PFSK-1 (cell line): ENCODE measurements around the gene ADD2.

Experiments
- FOXP2 ChIP-seq: optimal IDR thresholded peaks from 2 replicates; pipeline ENCODE3; 2011; ENCODE audit warnings: borderline replicate concordance, control low read depth, inconsistent platforms; ENCODE audit not compliant: insufficient read depth; ENCODE audit errors: extremely low read length, extremely low read depth
- POLR2AphosphoS5 ChIP-seq: IDR thresholded peaks from 2 replicates; pipeline ENCODE4 v1.6.1; 2012; ENCODE audit warnings: low read depth, mild to moderate bottlenecking, control low read depth, low read length, moderate library complexity
- SIN3A ChIP-seq: IDR thresholded peaks from 2 replicates; pipeline ENCODE4 v1.6.1; 2012; ENCODE audit warnings: mild to moderate bottlenecking, low read length, moderate library complexity, borderline replicate concordance; ENCODE audit not compliant: insufficient read depth
- TAF1 ChIP-seq: IDR thresholded peaks from 2 replicates; pipeline ENCODE4 v1.6.1; 2012; ENCODE audit warnings: low read length, control low read depth, borderline replicate concordance; ENCODE audit not compliant: insufficient read depth
- TF ChIP-seq, protein P1 (sequence below), 2 experiments: IDR thresholded peaks; 2 replicates each; pipeline versions ENCODE4 v1.6.1 to v1.8.0; 2011 to 2012; ENCODE audit warnings: low read depth in 2 of 2, low read length in 2 of 2, control low read depth in 1 of 2, inconsistent platforms in 1 of 2, mild to moderate bottlenecking in 1 of 2, moderate library complexity in 1 of 2; ENCODE audit not compliant: insufficient read depth in 1 of 2

ADD2 gene

GRCh38 chr2:70723286-70723885, 44.6 kb downstream of the ADD2 start:
- TF ChIP-seq TAF1 (no peak), POLR2AphosphoS5 (no peak), FOXP2 (no peak), SIN3A (no peak)
- TF ChIP-seq, protein P1, sequence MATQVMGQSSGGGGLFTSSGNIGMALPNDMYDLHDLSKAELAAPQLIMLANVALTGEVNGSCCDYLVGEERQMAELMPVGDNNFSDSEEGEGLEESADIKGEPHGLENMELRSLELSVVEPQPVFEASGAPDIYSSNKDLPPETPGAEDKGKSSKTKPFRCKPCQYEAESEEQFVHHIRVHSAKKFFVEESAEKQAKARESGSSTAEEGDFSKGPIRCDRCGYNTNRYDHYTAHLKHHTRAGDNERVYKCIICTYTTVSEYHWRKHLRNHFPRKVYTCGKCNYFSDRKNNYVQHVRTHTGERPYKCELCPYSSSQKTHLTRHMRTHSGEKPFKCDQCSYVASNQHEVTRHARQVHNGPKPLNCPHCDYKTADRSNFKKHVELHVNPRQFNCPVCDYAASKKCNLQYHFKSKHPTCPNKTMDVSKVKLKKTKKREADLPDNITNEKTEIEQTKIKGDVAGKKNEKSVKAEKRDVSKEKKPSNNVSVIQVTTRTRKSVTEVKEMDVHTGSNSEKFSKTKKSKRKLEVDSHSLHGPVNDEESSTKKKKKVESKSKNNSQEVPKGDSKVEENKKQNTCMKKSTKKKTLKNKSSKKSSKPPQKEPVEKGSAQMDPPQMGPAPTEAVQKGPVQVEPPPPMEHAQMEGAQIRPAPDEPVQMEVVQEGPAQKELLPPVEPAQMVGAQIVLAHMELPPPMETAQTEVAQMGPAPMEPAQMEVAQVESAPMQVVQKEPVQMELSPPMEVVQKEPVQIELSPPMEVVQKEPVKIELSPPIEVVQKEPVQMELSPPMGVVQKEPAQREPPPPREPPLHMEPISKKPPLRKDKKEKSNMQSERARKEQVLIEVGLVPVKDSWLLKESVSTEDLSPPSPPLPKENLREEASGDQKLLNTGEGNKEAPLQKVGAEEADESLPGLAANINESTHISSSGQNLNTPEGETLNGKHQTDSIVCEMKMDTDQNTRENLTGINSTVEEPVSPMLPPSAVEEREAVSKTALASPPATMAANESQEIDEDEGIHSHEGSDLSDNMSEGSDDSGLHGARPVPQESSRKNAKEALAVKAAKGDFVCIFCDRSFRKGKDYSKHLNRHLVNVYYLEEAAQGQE (IDR thresholded peaks at IDR 0.05; ENCODE audit: insufficient read depth in 1 of 2, low read depth in 2 of 2, low read length in 2 of 2), result no peak

DNA sequence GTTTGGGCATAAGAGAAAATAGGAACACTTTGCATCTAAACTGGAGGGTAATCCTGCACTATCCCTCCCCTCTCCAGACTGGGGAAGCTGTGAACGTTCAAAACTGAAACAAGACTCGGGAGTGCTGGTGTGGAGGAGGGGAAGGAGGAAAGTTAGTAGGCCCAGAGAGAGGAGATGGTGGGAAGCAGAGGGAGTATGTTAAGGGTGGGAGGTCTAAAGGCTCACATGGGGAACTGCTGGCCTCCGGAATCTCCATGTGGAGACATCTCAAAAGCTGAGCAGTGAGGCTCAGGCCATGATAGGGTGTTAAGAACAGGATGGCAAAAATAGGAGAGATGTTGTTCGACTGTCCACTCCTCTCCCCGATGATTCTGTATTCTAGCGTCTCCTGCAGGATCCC, 47.9 kb downstream of the ADD2 start:
- TF ChIP-seq SIN3A (no peak), POLR2AphosphoS5 (no peak), FOXP2 (no peak), TAF1 (no peak)
- TF ChIP-seq, protein P1 (IDR thresholded peaks at IDR 0.05; ENCODE audit: insufficient read depth in 1 of 2, low read depth in 2 of 2, low read length in 2 of 2), result no peak

DNA sequence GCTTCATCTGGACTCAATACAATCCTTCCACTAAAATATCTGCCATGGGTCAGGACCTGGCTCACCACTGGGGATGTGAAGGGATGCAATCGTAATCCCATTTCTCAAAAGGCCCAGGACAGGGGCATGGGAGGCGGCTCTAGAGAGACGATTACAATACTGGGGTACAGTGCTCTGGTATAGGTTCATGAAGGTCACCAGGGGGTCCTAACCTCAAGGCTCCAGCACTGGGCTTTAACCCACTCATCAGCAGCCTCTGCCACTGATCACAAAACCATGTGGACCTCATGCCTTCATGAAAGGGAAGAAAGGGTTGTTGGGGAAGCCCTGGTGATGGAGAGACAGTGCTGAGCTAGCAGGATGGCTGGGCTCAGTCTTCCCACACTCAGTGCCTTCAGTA, 48.8 kb downstream of the ADD2 start:
- TF ChIP-seq SIN3A (no peak), FOXP2 (no peak), TAF1 (no peak), POLR2AphosphoS5 (no peak)
- TF ChIP-seq, protein P1 (IDR thresholded peaks at IDR 0.05; ENCODE audit: insufficient read depth in 1 of 2, low read depth in 2 of 2, low read length in 2 of 2), result no peak

DNA sequence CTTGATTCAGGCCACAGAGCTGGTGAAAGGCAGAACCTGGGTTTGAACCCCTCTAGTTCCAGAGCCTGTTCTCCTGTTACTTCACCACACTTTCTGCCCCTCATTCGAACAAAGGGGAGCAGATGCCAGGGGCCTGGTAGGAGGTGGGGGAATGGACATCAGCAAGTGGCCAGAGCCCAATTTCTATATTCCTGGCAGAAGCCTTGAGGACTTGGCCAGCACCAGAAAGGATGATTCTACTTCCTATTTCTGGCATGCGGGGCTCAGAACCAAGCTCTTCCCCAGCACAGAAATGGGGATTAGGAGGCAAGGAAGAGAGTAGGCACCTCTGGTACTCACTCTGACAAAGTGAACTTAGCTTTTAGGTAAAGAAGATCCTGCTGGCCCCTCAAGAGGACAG, 49.3 kb downstream of the ADD2 start:
- TF ChIP-seq, protein P1 (IDR thresholded peaks at IDR 0.05; ENCODE audit: insufficient read depth in 1 of 2, low read depth in 2 of 2, low read length in 2 of 2), result no peak
- TF ChIP-seq POLR2AphosphoS5 (no peak), FOXP2 (no peak), TAF1 (no peak), SIN3A (no peak)

GRCh38 chr2:70718241-70718640, 49.8 kb downstream of the ADD2 start:
- no peak for TF ChIP-seq SIN3A
- TF ChIP-seq, protein P1 (IDR thresholded peaks at IDR 0.05; ENCODE audit: insufficient read depth in 1 of 2, low read depth in 2 of 2, low read length in 2 of 2), result no peak
- TF ChIP-seq POLR2AphosphoS5, result no peak
- no peak for TF ChIP-seq TAF1
- TF ChIP-seq FOXP2, result no peak
